A549 (cell line): ENCODE data around the gene DHX16.

Experiments
- CTCF ChIP-seq: fragments of >200 bp; sonication (Bioruptor Twin); formaldehyde crosslinking; IDR thresholded peaks from 3 replicates; pipeline ENCODE4 v1.5.1; 2016
- FOSB ChIP-seq: fragments of 250-450 bp; sonication (Bioruptor Pico); IDR thresholded peaks from 2 replicates; pipeline ENCODE4 v1.5.0; 2020; ENCODE audit warnings: mild to moderate bottlenecking, moderate library complexity
- GATA3 ChIP-seq: IDR thresholded peaks from 2 replicates; pipeline ENCODE4 v1.6.1; 2012; ENCODE audit warnings: borderline replicate concordance
- RAD21 ChIP-seq, 2 experiments: fragments of >200 bp in 1 of 2; sonication (Bioruptor Twin) in 1 of 2; formaldehyde crosslinking in 1 of 2; IDR thresholded peaks in 1 of 2; conservative IDR thresholded peaks in 1 of 2; 2 replicates in 1 of 2; 3 replicates in 1 of 2; pipeline ENCODE4 v1.6.1; 2012 to 2018; ENCODE audit warnings: inconsistent platforms in 1 of 2
- ZSCAN20 ChIP-seq: fragments of 250-450 bp; sonication (Bioruptor Pico); IDR thresholded peaks from 2 replicates; pipeline ENCODE4 v1.8.0; 2022; ENCODE audit warnings: mild to moderate bottlenecking, moderate library complexity

- TF ChIP-seq ZSCAN20, result no peak
- TF ChIP-seq CTCF, result no peak
- no peak for TF ChIP-seq RAD21 (conservative IDR thresholded peaks at IDR 0.05 in 1 of 2, IDR thresholded peaks at IDR 0.05 in 1 of 2)
- TF ChIP-seq FOSB (CRISPR knock-in tag), result no peak
- TF ChIP-seq GATA3, result no peak
These were observed 21.7 kb downstream of the DHX16 start for GRCh38 chr6:30651143-30651542.
